ENCODE results near the gene BLTP2.

DNA sequence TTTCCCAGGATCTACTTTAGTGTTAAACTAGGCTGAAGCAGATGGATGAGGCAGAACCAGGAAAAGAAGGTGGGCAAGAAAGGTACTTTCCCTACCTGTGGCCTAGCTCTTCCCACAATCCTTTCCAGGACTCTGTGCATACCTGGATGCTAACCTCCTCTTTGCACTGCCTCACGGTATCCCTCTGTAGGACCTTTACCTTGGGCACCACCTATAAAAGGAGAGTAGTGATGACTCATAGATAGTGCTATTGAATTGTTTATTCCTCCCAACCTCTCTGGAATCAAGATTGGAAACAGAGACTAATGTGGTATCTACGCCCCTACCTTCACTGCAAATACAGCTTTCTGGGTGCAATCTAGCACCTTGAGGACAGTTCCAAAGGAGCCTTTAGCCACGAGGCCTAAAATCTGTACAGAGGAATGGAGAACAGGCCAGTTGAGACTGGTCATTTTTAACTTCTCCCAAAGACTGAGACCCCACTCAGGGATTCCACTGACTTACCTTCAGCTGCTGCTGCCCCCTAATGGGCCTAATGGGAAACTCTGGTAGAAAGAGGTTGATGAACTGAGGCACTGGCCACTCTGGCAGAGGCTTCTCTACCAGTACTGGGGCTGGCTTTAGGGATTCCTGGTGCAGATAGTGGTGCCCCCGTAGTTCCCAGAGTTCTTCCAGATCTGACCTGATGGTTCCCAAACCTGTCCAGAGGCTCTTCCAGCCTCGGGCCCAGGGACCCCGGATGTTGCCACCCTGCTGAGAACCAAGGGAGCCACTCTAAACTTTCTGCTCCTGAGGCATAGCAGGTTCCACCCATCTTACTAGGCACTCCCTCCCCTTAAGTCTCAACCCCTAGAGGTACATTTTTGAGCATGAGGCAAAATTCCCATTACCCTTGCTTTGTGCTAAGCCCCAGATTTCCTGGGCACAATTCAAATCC lies 31.8 kb downstream of the BLTP2 start:
- no peak for TF ChIP-seq ATF1 (CRISPR knock-in tag; IDR thresholded peaks at IDR 0.05)
- no peak for TF ChIP-seq AFF4 (CRISPR knock-in tag; IDR thresholded peaks at IDR 0.05; ENCODE audit: borderline replicate concordance)
- TF ChIP-seq MLX (CRISPR knock-in tag; IDR thresholded peaks at IDR 0.05) = no peak
- TF ChIP-seq CTCF (IDR thresholded peaks at IDR 0.05) = no peak
- TF ChIP-seq ESRRA (CRISPR knock-in tag; IDR thresholded peaks at IDR 0.05; ENCODE audit: borderline replicate concordance) = no peak
- TF ChIP-seq CBFB (CRISPR knock-in tag; IDR thresholded peaks at IDR 0.05; ENCODE audit: low read depth) = no peak

Measured in WTC11 (cell line).